ENCODE data around the gene DOCK4. TPM values are rescaled to one million over a fixed set of nuclear protein-coding genes. Genes with fewer than 3 reads are reported as not detected.

The DOCK4 gene
- total RNA-seq, 1 donor from 2014 or later, result 43.5 TPM

GRCh38 chr7:112162142-112162766, 43.9 kb downstream of the DOCK4 start:
- no peaks in the 10 kb centered on the region for H3K36me3 ChIP-seq
- H3K27ac ChIP-seq, result no peak overlapping the region
- no peak overlapping the region for H3K4me3 ChIP-seq
- intact Hi-C loops (cut with DNase I), result no loop called here
- H3K9me3 ChIP-seq, result no peaks in the 10 kb centered on the region
- DNase-seq (ENCODE audit: low spot score in 2 of 2), result no peak
- no peaks in the 10 kb centered on the region for H3K27me3 ChIP-seq
- TF ChIP-seq, protein P1, sequence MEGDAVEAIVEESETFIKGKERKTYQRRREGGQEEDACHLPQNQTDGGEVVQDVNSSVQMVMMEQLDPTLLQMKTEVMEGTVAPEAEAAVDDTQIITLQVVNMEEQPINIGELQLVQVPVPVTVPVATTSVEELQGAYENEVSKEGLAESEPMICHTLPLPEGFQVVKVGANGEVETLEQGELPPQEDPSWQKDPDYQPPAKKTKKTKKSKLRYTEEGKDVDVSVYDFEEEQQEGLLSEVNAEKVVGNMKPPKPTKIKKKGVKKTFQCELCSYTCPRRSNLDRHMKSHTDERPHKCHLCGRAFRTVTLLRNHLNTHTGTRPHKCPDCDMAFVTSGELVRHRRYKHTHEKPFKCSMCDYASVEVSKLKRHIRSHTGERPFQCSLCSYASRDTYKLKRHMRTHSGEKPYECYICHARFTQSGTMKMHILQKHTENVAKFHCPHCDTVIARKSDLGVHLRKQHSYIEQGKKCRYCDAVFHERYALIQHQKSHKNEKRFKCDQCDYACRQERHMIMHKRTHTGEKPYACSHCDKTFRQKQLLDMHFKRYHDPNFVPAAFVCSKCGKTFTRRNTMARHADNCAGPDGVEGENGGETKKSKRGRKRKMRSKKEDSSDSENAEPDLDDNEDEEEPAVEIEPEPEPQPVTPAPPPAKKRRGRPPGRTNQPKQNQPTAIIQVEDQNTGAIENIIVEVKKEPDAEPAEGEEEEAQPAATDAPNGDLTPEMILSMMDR (IDR thresholded peaks at IDR 0.05), result no peak
- peaks cover 0 to 7% of the 10 kb centered on the region in 2 donors for H3K4me1 ChIP-seq

- TF ChIP-seq, protein P1 (IDR thresholded peaks at IDR 0.05), result no peak
- DNase-seq (ENCODE audit: low spot score in 2 of 2), result no peak
- H3K27me3 ChIP-seq, result no peaks in the 10 kb centered on the region
- no peaks in the 10 kb centered on the region for H3K9me3 ChIP-seq
- H3K4me3 ChIP-seq, result no peak overlapping the region
- H3K4me1 ChIP-seq, result peaks cover 0 to 7% of the 10 kb centered on the region in 2 donors
- no peaks in the 10 kb centered on the region for H3K36me3 ChIP-seq
- intact Hi-C loops (cut with DNase I), result no loop called here
- H3K27ac ChIP-seq, result no peak overlapping the region
Observed at GRCh38 chr7:112161253-112162141, 44.7 kb downstream of the DOCK4 start.

DNA sequence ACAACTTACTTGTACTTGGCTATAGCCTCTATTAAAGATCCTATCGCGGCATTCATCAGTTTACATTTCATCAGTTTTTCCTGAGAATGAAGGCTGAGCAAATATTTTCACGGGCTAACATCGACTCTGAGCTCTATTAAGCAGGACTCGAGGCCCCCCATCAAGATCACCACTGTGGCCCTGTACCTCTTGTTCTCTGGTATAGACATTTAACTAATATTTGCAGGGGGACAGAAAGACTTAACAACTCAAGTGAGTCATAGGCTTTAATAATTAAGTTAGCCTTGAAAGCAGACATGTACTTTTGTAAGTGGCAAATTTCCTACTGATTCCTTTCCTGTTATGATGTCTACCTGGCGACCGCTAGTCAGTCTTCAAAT, 45.4 kb downstream of the DOCK4 start:
- no peak for DNase-seq (ENCODE audit: low spot score in 2 of 2)
- no peaks in the 10 kb centered on the region for H3K36me3 ChIP-seq
- H3K27ac ChIP-seq, result peak overlapping the region in 1 of 2 donors; percentile 36
- no peak overlapping the region for H3K4me3 ChIP-seq
- intact Hi-C loops (cut with DNase I), result no loop called here
- no peaks in the 10 kb centered on the region for H3K9me3 ChIP-seq
- peaks cover 0 to 7% of the 10 kb centered on the region in 2 donors for H3K4me1 ChIP-seq
- no peaks in the 10 kb centered on the region for H3K27me3 ChIP-seq
- TF ChIP-seq, protein P1 (IDR thresholded peaks at IDR 0.05), result no peak

DNA sequence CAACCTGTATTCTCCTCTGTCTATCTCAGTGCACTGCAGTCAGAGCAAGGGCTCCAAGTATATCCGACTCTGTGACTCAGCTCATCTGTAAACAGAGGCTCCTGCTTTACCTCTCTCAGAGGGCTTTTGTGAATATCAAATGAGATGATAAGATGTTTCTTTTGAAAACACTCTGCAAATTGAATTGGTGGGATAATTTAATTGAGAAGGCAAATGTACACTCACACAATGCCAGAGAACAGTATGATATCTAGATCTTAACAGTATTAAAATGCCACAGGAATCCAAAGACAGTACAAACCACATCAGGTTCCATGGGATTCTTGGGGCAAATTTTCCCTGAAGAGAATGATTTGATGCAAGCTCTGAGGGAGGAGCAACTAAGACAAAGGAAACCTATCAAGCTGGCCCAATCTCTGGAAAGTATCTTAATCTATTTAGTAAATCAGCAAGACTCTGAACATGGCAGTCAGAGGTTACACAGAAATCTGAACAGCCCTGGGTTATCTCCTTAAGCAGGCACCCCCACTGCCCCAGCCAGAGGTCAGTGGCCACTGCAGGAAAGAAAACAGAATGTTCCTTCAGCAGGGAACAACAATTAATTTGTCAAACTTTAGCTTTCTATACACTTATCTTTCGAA, 45.9 kb downstream of the DOCK4 start:
- Histone ChIP-seq H3K36me3 (no peaks in the 10 kb centered on the region), H3K27me3 (no peaks in the 10 kb centered on the region), H3K9me3 (no peaks in the 10 kb centered on the region), H3K27ac (peak overlapping the region in 1 of 2 donors; percentile 36), H3K4me1 (peaks cover 0 to 7% of the 10 kb centered on the region in 2 donors), H3K4me3 (no peak overlapping the region)
- no peak for DNase-seq (ENCODE audit: low spot score in 2 of 2)
- intact Hi-C loops (cut with DNase I), result no loop called here
- TF ChIP-seq, protein P1 (IDR thresholded peaks at IDR 0.05), result no peak

GRCh38 chr7:112159351-112159750, 46.8 kb downstream of the DOCK4 start:
- no peak overlapping the region for H3K27ac ChIP-seq
- DNase-seq (ENCODE audit: low spot score in 2 of 2), result no peak
- H3K27me3 ChIP-seq, result no peaks in the 10 kb centered on the region
- no peaks in the 10 kb centered on the region for H3K36me3 ChIP-seq
- peaks cover 0 to 7% of the 10 kb centered on the region in 2 donors for H3K4me1 ChIP-seq
- H3K9me3 ChIP-seq, result no peaks in the 10 kb centered on the region
- no peak overlapping the region for H3K4me3 ChIP-seq
- TF ChIP-seq, protein P1 (IDR thresholded peaks at IDR 0.05), result no peak
- intact Hi-C loops (cut with DNase I), result no loop called here
